RWPE2 (cell line): ENCODE measurements around the gene PCBP3.
A peak's percentile ranks its signal among the peaks of the same experiment; 100 is the strongest.

Source experiments
- ATAC-seq: fragments of 200-7000 bp; cut with Tn5 transposase; 3 replicates; pipeline ENCODE4 v1.9.1; 2021; ENCODE audit warnings: low read depth
- DNase-seq: peaks from one replicate; pipeline ENCODE4 v3.0.0-alpha.2; 2020; ENCODE audit warnings: low spot score
- H3K27ac ChIP-seq: fragments of 450-650 bp; 2 replicates; pipeline ENCODE4 v1.5.1; 2017; ENCODE audit warnings: mild to moderate bottlenecking; ENCODE audit not compliant: poor library complexity, severe bottlenecking
- H3K27me3 ChIP-seq: fragments of 250-450 bp; sonication (Bioruptor Pico); 2 replicates; pipeline ENCODE4 v1.5.1; 2021; ENCODE audit warnings: mild to moderate bottlenecking, moderate library complexity; ENCODE audit not compliant: insufficient read depth, poor library complexity, severe bottlenecking
- H3K36me3 ChIP-seq: fragments of 250-450 bp; sonication (Bioruptor Pico); 2 replicates; pipeline ENCODE4 v1.5.1; 2020; ENCODE audit warnings: low read depth, mild to moderate bottlenecking, moderate library complexity
- H3K4me1 ChIP-seq: fragments of 250-450 bp; sonication (Bioruptor Pico); 2 replicates; pipeline ENCODE4 v1.5.1; 2021; ENCODE audit warnings: mild to moderate bottlenecking, moderate library complexity; ENCODE audit not compliant: insufficient read depth, poor library complexity, severe bottlenecking
- H3K4me3 ChIP-seq: fragments of 250-450 bp; sonication (Bioruptor Pico); 2 replicates; pipeline ENCODE4 v1.5.1; 2021; ENCODE audit warnings: mild to moderate bottlenecking, moderate library complexity; ENCODE audit not compliant: severe bottlenecking
- H3K9me3 ChIP-seq: fragments of 250-450 bp; sonication (Bioruptor Pico); 2 replicates; pipeline ENCODE4 v1.5.1; 2021; ENCODE audit warnings: mild to moderate bottlenecking, moderate library complexity; ENCODE audit not compliant: severe bottlenecking
- CTCF ChIP-seq: fragments of 450-650 bp; IDR thresholded peaks from one replicate; pipeline ENCODE4 v1.5.1; 2017; ENCODE audit warnings: mild to moderate bottlenecking, moderate library complexity; ENCODE audit not compliant: poor library complexity, severe bottlenecking

Gene PCBP3

GRCh38 chr21:45774291-45774690 is 130.8 kb downstream of the PCBP3 start:
- Histone ChIP-seq H3K4me1 (no peaks in the 10 kb centered on the region), H3K27ac (no peak overlapping the region), H3K36me3 (no peaks in the 10 kb centered on the region), H3K9me3 (peaks cover 7% of the 10 kb centered on the region), H3K27me3 (peaks cover 8% of the 10 kb centered on the region), H3K4me3 (no peak overlapping the region)
- no peak for TF ChIP-seq CTCF
- ATAC-seq = no peak
- no peak for DNase-seq

DNA sequence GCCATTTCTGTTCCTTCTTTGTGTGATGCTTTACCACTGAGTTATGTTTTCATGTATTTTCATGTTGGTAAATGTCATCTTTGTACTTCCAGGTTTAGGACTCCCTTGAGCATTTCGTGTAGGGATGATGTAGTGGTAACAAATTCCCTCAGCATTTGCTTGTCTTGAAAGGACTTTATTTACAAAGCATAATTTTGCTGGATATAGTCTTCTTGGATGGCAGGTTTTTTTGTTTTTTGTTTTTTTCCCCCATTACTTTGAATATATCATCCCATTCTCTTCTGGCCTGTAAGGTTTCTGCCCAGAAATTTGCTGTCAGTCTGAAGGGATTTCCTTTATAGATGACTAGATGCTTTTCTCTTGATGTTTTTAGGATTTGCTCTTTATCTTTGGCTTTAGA is 133.4 kb downstream of the PCBP3 start:
- H3K4me3 ChIP-seq = no peak overlapping the region
- ATAC-seq = no peak
- H3K27ac ChIP-seq = no peak overlapping the region
- no peak for TF ChIP-seq CTCF
- H3K4me1 ChIP-seq = no peaks in the 10 kb centered on the region
- H3K36me3 ChIP-seq = no peaks in the 10 kb centered on the region
- DNase-seq = no peak
- H3K9me3 ChIP-seq = peaks cover 7% of the 10 kb centered on the region
- peaks cover 8% of the 10 kb centered on the region for H3K27me3 ChIP-seq

GRCh38 chr21:45778686-45779085 is 135.2 kb downstream of the PCBP3 start:
- no peaks in the 10 kb centered on the region for H3K36me3 ChIP-seq
- no peak for TF ChIP-seq CTCF
- H3K27me3 ChIP-seq = peaks cover 8% of the 10 kb centered on the region
- H3K27ac ChIP-seq = no peak overlapping the region
- DNase-seq (peak; percentile 27), ATAC-seq (no peak)
- no peaks in the 10 kb centered on the region for H3K4me1 ChIP-seq
- peaks cover 7% of the 10 kb centered on the region for H3K9me3 ChIP-seq
- H3K4me3 ChIP-seq = no peak overlapping the region

GRCh38 chr21:45779226-45779625 is 135.7 kb downstream of the PCBP3 start:
- H3K36me3 ChIP-seq = no peaks in the 10 kb centered on the region
- no peak for TF ChIP-seq CTCF
- H3K4me3 ChIP-seq = no peak overlapping the region
- H3K9me3 ChIP-seq = peaks cover 7% of the 10 kb centered on the region
- DNase-seq (no peak), ATAC-seq (no peak)
- H3K27me3 ChIP-seq = peaks cover 8% of the 10 kb centered on the region
- H3K27ac ChIP-seq = no peak overlapping the region
- H3K4me1 ChIP-seq = no peaks in the 10 kb centered on the region

- peaks cover 7% of the 10 kb centered on the region for H3K9me3 ChIP-seq
- no peaks in the 10 kb centered on the region for H3K36me3 ChIP-seq
- peaks cover 3% of the 10 kb centered on the region for H3K27me3 ChIP-seq
- H3K4me3 ChIP-seq = no peak overlapping the region
- DNase-seq (no peak), ATAC-seq (no peak)
- H3K27ac ChIP-seq = no peak overlapping the region
- TF ChIP-seq CTCF = no peak
- H3K4me1 ChIP-seq = no peaks in the 10 kb centered on the region
Measured at GRCh38 chr21:45780647-45781046, 137.1 kb downstream of the PCBP3 start.
